Stimulated activated CD4-positive, alpha-beta T cell treated with anti-CD3 and anti-CD28 coated beads, Interleukin-1b, Interleukin-23, amount 100 ng/mL, for 4 hours (primary cell): ENCODE results near the gene VBP1.
"Not testable (repeated sequence)": the region's sequence is repeated elsewhere in the genome, so short reads cannot be mapped to it uniquely, and the experiment has no call there.

Source experiments
- DNase-seq, 2 donors: peaks; one replicate each; pipeline ENCODE4 v3.0.0-alpha.2; 2020; ENCODE audit warnings: low read depth in 2 of 2

VBP1 gene

DNA sequence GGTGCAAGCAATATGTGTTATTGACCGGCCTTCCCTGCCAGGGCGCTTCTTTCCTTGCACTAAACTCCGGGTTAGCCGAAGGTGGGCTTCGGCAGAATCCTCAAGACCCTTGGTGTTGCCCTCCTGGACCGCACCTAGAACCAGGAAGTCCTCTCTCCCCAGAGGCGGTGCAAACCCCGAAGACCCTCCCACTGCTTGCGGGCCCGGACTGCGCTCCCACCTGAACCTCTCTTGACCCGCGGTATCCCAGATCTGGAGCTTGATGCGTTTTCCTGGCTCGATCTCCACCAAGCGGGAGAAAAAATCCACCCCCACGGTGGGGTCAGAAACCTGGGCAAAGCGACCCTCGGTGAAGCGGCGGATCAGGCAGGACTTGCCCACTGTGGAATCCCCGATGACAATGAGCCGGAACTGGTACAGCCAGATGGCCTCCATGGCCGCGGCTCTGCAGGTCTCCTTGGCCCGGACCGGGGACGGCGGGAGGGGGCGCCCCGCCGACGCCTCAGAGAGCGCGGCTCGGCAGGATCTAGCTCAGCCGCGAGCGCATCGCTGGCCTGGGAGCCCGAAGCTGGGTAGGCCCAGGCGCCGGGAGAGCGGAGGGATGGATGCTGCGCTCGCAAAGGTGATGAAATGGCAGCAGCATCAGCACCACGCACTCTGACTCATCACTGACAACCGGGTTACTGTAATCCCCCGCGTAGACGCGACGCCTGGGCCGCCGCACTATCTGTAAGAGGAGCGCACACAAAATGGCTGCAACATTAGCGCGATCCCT is 47.8 kb downstream of the VBP1 start, which contains the start of gene RAB39B:
TSS of gene RAB39B (minus strand) at position 638 of the 775 bp plus-strand sequence. CDS start at position 435, 203 bp downstream.
- peak; percentile 51 to 54 for DNase-seq

DNA sequence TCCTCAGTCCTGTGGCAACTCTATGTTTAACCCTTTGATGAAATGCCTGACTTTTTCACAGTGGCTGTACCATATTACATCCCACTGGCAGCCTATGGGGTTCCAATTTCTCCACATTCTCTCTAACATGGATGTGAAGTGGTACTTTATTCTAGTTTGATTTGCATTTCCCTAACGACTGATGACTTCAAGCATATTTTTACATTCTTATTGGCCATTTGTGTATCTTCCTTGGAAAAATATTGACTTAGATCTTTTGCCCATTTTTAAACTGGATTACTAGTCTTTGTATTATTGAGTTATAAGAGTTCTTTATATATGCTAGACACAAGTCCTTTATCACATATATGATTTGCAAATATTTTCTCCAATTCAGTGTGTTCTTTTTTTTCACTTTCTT is 50.2 kb downstream of the VBP1 start:
- no peak for DNase-seq

- DNase-seq = not testable (repeated sequence)
Observed at GRCh38 chrX:155267995-155268394, 51.7 kb downstream of the VBP1 start.

DNA sequence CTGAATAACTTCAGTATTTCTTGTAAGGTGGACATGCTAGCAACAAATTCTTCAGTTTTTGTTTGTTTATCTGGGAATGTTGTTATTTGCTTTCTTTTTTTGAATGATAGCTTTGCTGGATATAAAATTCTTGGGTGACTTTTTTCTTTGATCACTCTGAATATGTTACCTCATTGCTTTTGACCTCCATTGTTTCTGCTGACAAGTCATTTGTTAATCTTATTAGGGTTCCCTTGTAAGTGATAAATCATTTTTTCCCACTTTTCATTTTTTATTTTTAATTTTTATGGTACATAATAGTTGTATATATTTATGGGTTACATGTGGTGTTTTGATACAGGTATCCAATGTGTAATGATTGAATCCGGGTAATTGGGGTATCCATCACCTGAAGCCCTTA is 54.7 kb downstream of the VBP1 start:
- no peak for DNase-seq

DNA sequence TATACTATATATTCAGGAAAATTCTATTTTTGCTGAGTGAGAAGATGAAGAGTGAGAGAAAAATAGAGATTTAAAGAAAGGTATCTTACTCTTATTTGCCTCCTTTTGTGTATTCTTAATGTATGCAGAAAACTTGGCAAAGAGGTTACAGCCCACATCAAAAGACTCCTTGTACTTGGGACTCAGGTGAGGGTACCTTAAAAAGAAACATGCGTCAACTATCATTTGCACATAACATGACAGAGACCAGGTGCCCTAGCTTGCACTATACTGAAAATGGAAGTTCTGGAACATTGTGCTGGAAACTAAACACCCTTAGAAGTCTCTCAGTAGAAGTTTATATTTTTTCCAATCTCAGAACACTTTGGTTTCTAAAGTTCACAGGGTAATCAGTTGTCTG is 63.6 kb downstream of the VBP1 start:
- no peak for DNase-seq
